DND-41 (cell line): ENCODE data around the gene PIK3R4.

Experiments
- ATAC-seq: fragments of 200-7000 bp; cut with Tn5 transposase; 3 replicates; pipeline ENCODE4 v1.9.1; 2021; ENCODE audit warnings: low read depth; ENCODE audit not compliant: insufficient read depth
- DNase-seq: peaks from one replicate; pipeline ENCODE4 v3.0.0-alpha.2; 2020
- H2AFZ ChIP-seq: 2 replicates; pipeline ENCODE4 v1.6.0; 2012; ENCODE audit warnings: low read depth, low read length
- H3K27ac ChIP-seq: 2 replicates; pipeline ENCODE4 v1.5.1; 2012; ENCODE audit warnings: low read length, inconsistent platforms
- H3K27me3 ChIP-seq: fragments of 200-600 bp; sonication (generic); 2 replicates; pipeline ENCODE4 v1.6.0; 2012; ENCODE audit warnings: low read length, mild to moderate bottlenecking, inconsistent platforms; ENCODE audit not compliant: insufficient read depth, poor library complexity
- H3K36me3 ChIP-seq: 2 replicates; pipeline ENCODE4 v1.5.1; 2012; ENCODE audit warnings: low read length, inconsistent platforms; ENCODE audit not compliant: insufficient read depth
- H3K4me1 ChIP-seq: 2 replicates; pipeline ENCODE4 v1.5.1; 2012; ENCODE audit warnings: mild to moderate bottlenecking, low read length; ENCODE audit not compliant: insufficient read depth
- H3K4me2 ChIP-seq: 2 replicates; pipeline ENCODE4 v1.6.0; 2012; ENCODE audit warnings: mild to moderate bottlenecking, moderate library complexity, low read length, inconsistent platforms; ENCODE audit not compliant: insufficient read depth
- H3K4me3 ChIP-seq, 2 experiments: fragments of 200-600 bp in 1 of 2; shearing (Covaris generic) in 1 of 2; 2 replicates each; pipeline ENCODE4 v1.5.1; 2012 to 2016; ENCODE audit warnings: inconsistent platforms in 2 of 2, low read length in 2 of 2, mild to moderate bottlenecking in 2 of 2, low read depth in 1 of 2, moderate library complexity in 1 of 2
- H3K79me2 ChIP-seq: 2 replicates; pipeline ENCODE4 v1.6.0; 2012; ENCODE audit warnings: low read length, inconsistent platforms; ENCODE audit not compliant: insufficient read depth
- H3K9ac ChIP-seq: 2 replicates; pipeline ENCODE4 v1.6.0; 2012; ENCODE audit warnings: low read depth, mild to moderate bottlenecking, inconsistent platforms, low read length, moderate library complexity
- H3K9me3 ChIP-seq: 2 replicates; pipeline ENCODE4 v1.5.1; 2012; ENCODE audit warnings: low read length, moderate library complexity, mild to moderate bottlenecking, inconsistent platforms; ENCODE audit not compliant: insufficient read depth, severe bottlenecking
- H4K20me1 ChIP-seq: 2 replicates; pipeline ENCODE4 v1.6.0; 2012; ENCODE audit warnings: low read length; ENCODE audit not compliant: insufficient read depth
- EZH2 ChIP-seq: IDR thresholded peaks from 3 replicates; pipeline ENCODE4 v1.6.1; 2012; ENCODE audit warnings: borderline replicate concordance, low read depth, mild to moderate bottlenecking, moderate library complexity, low read length, inconsistent platforms; ENCODE audit not compliant: severe bottlenecking
- TF ChIP-seq, protein P1 (sequence below): IDR thresholded peaks from 2 replicates; pipeline ENCODE4 v1.5.1; 2012; ENCODE audit warnings: borderline replicate concordance, low read length, moderate library complexity, mild to moderate bottlenecking; ENCODE audit not compliant: poor library complexity, severe bottlenecking; ENCODE audit errors: extremely low read depth

PIK3R4 gene

GRCh38 chr3:130645261-130645660 is 101.4 kb downstream of the PIK3R4 start:
- peaks cover 5% of the 10 kb centered on the region for H3K27me3 ChIP-seq
- TF ChIP-seq, protein P1, sequence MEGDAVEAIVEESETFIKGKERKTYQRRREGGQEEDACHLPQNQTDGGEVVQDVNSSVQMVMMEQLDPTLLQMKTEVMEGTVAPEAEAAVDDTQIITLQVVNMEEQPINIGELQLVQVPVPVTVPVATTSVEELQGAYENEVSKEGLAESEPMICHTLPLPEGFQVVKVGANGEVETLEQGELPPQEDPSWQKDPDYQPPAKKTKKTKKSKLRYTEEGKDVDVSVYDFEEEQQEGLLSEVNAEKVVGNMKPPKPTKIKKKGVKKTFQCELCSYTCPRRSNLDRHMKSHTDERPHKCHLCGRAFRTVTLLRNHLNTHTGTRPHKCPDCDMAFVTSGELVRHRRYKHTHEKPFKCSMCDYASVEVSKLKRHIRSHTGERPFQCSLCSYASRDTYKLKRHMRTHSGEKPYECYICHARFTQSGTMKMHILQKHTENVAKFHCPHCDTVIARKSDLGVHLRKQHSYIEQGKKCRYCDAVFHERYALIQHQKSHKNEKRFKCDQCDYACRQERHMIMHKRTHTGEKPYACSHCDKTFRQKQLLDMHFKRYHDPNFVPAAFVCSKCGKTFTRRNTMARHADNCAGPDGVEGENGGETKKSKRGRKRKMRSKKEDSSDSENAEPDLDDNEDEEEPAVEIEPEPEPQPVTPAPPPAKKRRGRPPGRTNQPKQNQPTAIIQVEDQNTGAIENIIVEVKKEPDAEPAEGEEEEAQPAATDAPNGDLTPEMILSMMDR: no peak
- no peak for TF ChIP-seq EZH2
- no peak for DNase-seq
- no peaks in the 10 kb centered on the region for H3K4me1 ChIP-seq
- no peak overlapping the region for H3K27ac ChIP-seq
- H3K4me2 ChIP-seq: no peak overlapping the region
- H3K9ac ChIP-seq: no peak overlapping the region
- no peaks in the 10 kb centered on the region for H3K9me3 ChIP-seq
- no peak overlapping the region for H2AFZ ChIP-seq
- no peaks in the 10 kb centered on the region for H3K36me3 ChIP-seq
- no peaks in the 10 kb centered on the region for H4K20me1 ChIP-seq
- ATAC-seq: no peak
- H3K79me2 ChIP-seq: no peaks in the 10 kb centered on the region
- no peak overlapping the region for H3K4me3 ChIP-seq

GRCh38 chr3:130644628-130645253 is 101.9 kb downstream of the PIK3R4 start:
- no peaks in the 10 kb centered on the region for H3K9me3 ChIP-seq
- H3K27ac ChIP-seq: no peak overlapping the region
- H3K4me1 ChIP-seq: no peaks in the 10 kb centered on the region

GRCh38 chr3:130640027-130640426 is 106.6 kb downstream of the PIK3R4 start:
- no peak overlapping the region for H2AFZ ChIP-seq
- ATAC-seq: no peak
- H3K36me3 ChIP-seq: no peaks in the 10 kb centered on the region
- H3K9me3 ChIP-seq: no peaks in the 10 kb centered on the region
- peaks cover 7% of the 10 kb centered on the region for H3K27me3 ChIP-seq
- no peaks in the 10 kb centered on the region for H3K4me1 ChIP-seq
- DNase-seq: no peak
- H4K20me1 ChIP-seq: no peaks in the 10 kb centered on the region
- H3K9ac ChIP-seq: no peak overlapping the region
- no peak overlapping the region for H3K27ac ChIP-seq
- TF ChIP-seq, protein P1: no peak
- TF ChIP-seq EZH2: no peak
- no peak overlapping the region for H3K4me2 ChIP-seq
- no peak overlapping the region for H3K4me3 ChIP-seq
- H3K79me2 ChIP-seq: no peaks in the 10 kb centered on the region

More at GRCh38 chr3:130644628-130645253, 101.9 kb downstream of the PIK3R4 start:
- ATAC-seq: no peak
- no peak overlapping the region for H2AFZ ChIP-seq
- H3K27me3 ChIP-seq: peaks cover 7% of the 10 kb centered on the region
- H3K79me2 ChIP-seq: no peaks in the 10 kb centered on the region
- no peaks in the 10 kb centered on the region for H3K36me3 ChIP-seq
- no peak overlapping the region for H3K9ac ChIP-seq
- DNase-seq: no peak
- no peak for TF ChIP-seq EZH2
- H3K4me2 ChIP-seq: no peak overlapping the region
- no peaks in the 10 kb centered on the region for H4K20me1 ChIP-seq
- no peak overlapping the region for H3K4me3 ChIP-seq

GRCh38 chr3:130636480-130637234 is 110.0 kb downstream of the PIK3R4 start:
- no peak overlapping the region for H3K9ac ChIP-seq
- no peak for ATAC-seq
- TF ChIP-seq EZH2: no peak
- TF ChIP-seq, protein P1: no peak
- no peak overlapping the region for H3K4me2 ChIP-seq
- H3K27ac ChIP-seq: no peak overlapping the region
- no peaks in the 10 kb centered on the region for H3K9me3 ChIP-seq
- H3K4me3 ChIP-seq: no peak overlapping the region
- no peak for DNase-seq
- no peak overlapping the region for H2AFZ ChIP-seq
- H3K79me2 ChIP-seq: no peaks in the 10 kb centered on the region
- H3K27me3 ChIP-seq: peaks cover 3% of the 10 kb centered on the region
- no peaks in the 10 kb centered on the region for H4K20me1 ChIP-seq
- no peaks in the 10 kb centered on the region for H3K4me1 ChIP-seq
- H3K36me3 ChIP-seq: no peaks in the 10 kb centered on the region
